Hepatic stellate cell (primary cell): ENCODE results near the gene ZNF283.
"Not testable (repeated sequence)": the region's sequence is repeated elsewhere in the genome, so short reads cannot be mapped to it uniquely, and the experiment has no call there.

Experiments used
- DNase-seq: peaks from one replicate; pipeline ENCODE4 v3.0.0; 2011; ENCODE audit warnings: low spot score

The ZNF283 gene

DNA sequence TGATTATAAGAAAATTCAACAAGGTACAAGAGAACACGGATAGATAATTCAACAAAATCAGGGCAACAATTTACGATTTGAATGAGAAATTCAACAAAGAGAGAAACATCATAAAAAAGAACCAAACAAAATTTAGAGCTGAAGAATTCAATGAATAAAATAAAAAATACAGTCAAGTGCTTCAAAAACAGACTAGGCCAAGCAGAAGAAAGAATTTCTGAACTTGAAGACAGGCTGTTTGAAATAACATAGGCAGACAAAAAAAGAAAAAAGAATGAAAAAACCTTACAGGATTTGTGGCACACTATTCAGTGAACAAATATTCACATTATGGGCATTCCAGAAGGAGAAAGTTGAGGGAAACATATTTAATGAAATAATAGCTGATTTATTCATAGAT is 31.1 kb downstream of the ZNF283 start:
- DNase-seq, result no peak

DNA sequence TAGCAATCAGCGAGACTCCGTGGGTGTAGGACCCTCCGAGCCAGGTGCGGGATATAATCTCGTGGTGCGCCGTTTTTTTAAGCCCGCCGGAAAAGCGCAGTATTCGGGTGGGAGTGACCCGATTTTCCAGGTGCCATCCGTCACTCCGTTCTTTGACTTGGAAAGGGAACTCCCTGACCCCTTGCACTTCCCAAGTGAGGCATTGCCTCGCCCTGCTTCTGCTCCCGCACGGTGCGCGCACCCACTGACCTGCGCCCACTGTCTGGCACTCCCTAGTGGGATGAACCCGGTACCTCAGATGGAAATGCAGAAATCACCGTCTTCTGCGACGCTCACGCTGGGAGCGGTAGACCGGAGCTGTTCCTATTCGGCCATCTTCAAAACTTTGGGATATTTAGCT is 39.8 kb downstream of the ZNF283 start:
- DNase-seq, result not testable (repeated sequence)

DNA sequence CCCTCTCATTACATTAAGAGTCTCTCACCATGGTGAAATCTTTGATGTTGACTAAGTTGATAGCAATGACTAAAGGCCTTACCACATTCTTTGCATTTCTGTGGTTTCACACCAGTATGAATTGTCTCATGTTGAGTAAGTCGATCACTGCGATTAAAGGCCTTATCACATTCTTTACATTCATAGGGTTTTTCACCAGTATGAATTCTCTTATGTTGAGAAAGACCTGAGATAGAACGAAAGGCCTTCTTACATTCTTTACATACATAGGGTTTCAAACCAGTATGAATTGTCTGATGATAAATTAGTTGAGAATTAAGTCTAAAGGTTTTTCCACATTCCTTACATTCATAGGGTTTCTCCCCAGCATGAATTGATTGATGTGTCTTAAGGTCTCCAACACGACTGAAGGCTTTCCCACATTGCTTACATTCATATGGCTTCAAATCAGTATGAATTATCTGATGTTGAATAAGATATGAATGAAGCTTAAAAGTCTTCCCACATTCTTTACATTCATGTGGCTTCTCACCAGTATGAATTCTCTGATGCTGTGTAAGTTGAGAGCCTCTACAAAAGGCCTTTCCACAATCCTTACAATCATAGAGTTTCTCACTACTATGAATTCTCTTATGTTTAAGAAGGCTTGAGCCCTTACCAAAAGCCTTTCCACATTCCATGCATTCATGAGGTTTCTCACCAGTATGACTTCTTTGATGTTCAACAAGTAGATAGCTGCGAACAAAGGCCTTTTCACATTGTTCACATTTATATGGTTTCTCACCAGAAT is 45.6 kb downstream of the ZNF283 start:
- no peak for DNase-seq

DNA sequence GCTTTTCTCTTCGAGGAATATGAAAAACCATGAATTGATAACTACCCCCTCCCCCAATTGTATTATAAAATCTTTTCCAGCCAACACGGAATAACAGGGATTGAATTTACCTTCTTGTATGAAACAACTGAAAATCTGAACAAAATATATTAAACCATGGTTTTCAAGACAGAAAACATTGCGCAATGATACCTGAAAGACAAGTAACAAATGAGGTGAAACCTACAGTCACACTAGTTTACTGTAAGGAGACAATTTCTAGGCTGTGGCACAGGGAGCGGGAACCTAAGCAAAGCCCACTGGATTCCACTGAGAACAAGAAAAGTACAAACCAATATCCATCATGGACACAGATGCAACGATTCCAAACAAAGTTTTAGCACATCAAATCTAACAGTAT is 53.4 kb downstream of the ZNF283 start:
- DNase-seq, result no peak

DNA sequence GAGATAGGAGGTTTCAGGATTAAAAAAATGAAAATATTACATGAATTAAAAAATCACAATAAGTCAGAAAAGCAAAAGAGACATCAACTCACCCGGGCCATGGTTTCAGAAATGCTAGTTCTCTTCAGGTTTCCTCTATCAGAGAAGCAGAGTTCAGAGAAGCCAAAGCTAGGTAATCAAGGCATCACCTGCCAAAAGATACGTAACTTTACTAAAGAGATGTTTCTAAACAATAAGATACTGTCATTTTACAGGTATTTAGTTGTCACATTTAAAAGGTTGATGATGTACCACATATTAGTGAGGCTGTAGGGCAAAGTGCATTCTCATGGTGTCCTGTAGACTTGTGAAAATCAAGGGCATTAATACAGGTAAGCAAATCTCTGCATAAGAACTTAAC is 56.7 kb downstream of the ZNF283 start, which contains the start of gene ZNF404:
Gene ZNF404, minus strand, starts transcription at position 101 of the 400 bp plus-strand sequence.
- DNase-seq, result no peak

DNA sequence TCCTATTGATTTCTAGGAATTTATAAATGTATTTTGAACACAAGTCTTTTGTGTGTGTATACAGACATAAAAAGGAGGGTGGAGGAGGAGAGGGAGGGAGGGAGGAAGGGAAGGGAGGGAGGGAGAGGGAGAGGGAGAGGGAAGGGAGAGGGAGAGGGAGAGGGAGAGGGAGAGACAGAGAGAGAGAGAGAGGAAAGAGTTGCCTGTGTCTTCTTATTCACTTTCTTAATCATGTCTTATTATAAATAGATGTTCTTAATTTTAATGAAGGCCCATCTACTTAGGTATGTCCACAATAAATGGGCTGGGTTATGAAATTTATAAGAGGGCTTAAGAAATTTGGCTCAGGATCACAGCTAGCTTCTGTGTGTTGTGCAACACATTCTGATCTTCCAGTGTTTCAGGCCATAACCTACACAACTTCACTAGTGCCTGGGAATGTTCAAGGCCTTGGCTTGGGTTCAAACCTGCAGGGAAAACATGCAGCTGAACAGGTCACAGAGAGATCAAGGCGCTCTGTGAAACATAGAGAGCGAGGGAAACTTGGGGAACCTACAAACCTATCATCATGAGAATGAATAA is 68.7 kb downstream of the ZNF283 start:
- no peak for DNase-seq
